Ovary (tissue), 3 donors: ENCODE data around the gene ROR2.

Experiments used
- POLR2A ChIP-seq: fragments of 450-650 bp; IDR thresholded peaks from one replicate; pipeline ENCODE4 v1.6.1; 2017; ENCODE audit warnings: antibody characterized with exemption, mild to moderate bottlenecking, moderate library complexity
- TF ChIP-seq, protein P1 (sequence below), 3 donors: fragments of 450-650 bp in 2 of 3; fragments of 200-600 bp in 1 of 3; IDR thresholded peaks; one replicate each; pipeline versions ENCODE4 v1.5.1 to v1.8.0; 2016 to 2022; ENCODE audit warnings: antibody characterized with exemption in 3 of 3, mild to moderate bottlenecking in 1 of 3
- donor health status: DM: no; HTN: no; CAD: no.

DNA sequence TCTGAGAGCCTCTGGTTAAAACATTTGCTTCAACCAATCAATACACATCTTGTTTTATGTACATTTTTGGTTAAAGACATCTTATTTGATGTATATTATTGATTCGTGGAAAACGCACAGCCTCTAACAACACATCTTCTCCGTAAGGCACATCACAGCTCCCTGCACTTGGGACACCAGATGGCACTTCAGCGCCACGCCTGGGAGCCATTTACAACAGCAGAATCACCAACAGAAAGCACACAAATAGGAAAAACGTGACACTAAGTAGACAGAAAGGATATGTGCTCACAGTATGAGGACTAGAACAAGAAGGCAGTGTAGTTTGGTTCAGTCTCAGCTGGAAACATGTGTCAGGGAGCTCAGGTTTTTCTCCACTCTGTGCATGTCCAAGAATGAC is 199.7 kb downstream of the ROR2 start:
- TF ChIP-seq, protein P1, sequence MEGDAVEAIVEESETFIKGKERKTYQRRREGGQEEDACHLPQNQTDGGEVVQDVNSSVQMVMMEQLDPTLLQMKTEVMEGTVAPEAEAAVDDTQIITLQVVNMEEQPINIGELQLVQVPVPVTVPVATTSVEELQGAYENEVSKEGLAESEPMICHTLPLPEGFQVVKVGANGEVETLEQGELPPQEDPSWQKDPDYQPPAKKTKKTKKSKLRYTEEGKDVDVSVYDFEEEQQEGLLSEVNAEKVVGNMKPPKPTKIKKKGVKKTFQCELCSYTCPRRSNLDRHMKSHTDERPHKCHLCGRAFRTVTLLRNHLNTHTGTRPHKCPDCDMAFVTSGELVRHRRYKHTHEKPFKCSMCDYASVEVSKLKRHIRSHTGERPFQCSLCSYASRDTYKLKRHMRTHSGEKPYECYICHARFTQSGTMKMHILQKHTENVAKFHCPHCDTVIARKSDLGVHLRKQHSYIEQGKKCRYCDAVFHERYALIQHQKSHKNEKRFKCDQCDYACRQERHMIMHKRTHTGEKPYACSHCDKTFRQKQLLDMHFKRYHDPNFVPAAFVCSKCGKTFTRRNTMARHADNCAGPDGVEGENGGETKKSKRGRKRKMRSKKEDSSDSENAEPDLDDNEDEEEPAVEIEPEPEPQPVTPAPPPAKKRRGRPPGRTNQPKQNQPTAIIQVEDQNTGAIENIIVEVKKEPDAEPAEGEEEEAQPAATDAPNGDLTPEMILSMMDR (IDR thresholded peaks at IDR 0.05) = no peak
- no peak for TF ChIP-seq POLR2A
